HFFc6 (cell line): ENCODE results near the gene FAN1. TPM values are rescaled to one million over a fixed set of nuclear protein-coding genes. Genes with fewer than 3 reads are reported as not detected.

ENCODE experiments used
- DNase-seq: peaks from one replicate; pipeline ENCODE4 v3.0.0-alpha.2; 2018
- H3K27ac Mint-ChIP-seq: 2 replicates; pipeline ENCODE4 v1.8.0; 2020; ENCODE audit warnings: mild to moderate bottlenecking, mixed read lengths
- H3K27me3 Mint-ChIP-seq: 2 replicates; pipeline ENCODE4 v1.8.0; 2021; ENCODE audit warnings: mild to moderate bottlenecking, moderate library complexity, mixed read lengths; ENCODE audit not compliant: insufficient read depth
- H3K36me3 Mint-ChIP-seq: 2 replicates; pipeline ENCODE4 v1.8.0; 2021; ENCODE audit warnings: low read depth, mixed read lengths
- H3K4me1 Mint-ChIP-seq: 2 replicates; pipeline ENCODE4 v1.8.0; 2020; ENCODE audit warnings: low read depth, mixed read lengths
- H3K4me3 Mint-ChIP-seq: 2 replicates; pipeline ENCODE4 v1.8.0; 2020; ENCODE audit warnings: mild to moderate bottlenecking, moderate library complexity, mixed read lengths
- H3K9me3 Mint-ChIP-seq: 2 replicates; pipeline ENCODE4 v1.8.0; 2020; ENCODE audit warnings: mild to moderate bottlenecking, mixed read lengths
- total RNA-seq, 6 experiments: library from RNA; stranded (reverse); fragmentation: NEBNext Ultra II Directional; extraction: Animal tissue kit (Norgen Biotek cat#: 25700); gene quantifications; 2 replicates in 1 of 6; 3 replicates in 5 of 6; pipeline ENCODE4 v1.2.3, GENCODE V29; 2021
- TF ChIP-seq, protein P1 (sequence below): fragments of 200-600 bp; sonication (generic); IDR thresholded peaks from 2 replicates; pipeline ENCODE4 v1.5.0; 2021; ENCODE audit warnings: antibody characterized with exemption, mild to moderate bottlenecking

FAN1 gene
- total RNA-seq, 6 experiments from 2014 or later = 13.3 to 17.2 (median 14.5) TPM

DNA sequence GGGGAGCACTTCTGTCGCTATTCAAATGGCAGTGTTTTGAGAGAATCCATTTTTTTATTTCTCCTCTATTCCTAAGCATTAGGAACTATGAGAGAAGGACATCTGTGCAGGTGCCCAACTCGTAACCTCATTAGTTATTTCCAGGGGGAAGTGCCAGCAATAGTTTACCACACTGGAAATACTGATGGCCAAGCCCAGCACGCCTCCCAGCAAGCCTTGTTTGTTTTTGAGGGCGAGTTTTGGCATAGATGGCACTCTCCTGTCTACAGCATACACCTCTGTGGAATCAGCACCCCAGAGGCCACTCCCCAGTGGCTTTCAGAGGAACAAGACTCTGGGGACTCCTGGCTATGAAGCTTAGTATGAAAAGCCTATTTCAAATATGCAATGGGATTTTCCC lies 36.6 kb downstream of the FAN1 start:
- no peaks in the 10 kb centered on the region for H3K4me1 Mint-ChIP-seq
- no peak for DNase-seq
- no peaks in the 10 kb centered on the region for H3K9me3 Mint-ChIP-seq
- peaks cover 2% of the 10 kb centered on the region; the same call in 1 of the 2 replicates for H3K27me3 Mint-ChIP-seq
- TF ChIP-seq, protein P1, sequence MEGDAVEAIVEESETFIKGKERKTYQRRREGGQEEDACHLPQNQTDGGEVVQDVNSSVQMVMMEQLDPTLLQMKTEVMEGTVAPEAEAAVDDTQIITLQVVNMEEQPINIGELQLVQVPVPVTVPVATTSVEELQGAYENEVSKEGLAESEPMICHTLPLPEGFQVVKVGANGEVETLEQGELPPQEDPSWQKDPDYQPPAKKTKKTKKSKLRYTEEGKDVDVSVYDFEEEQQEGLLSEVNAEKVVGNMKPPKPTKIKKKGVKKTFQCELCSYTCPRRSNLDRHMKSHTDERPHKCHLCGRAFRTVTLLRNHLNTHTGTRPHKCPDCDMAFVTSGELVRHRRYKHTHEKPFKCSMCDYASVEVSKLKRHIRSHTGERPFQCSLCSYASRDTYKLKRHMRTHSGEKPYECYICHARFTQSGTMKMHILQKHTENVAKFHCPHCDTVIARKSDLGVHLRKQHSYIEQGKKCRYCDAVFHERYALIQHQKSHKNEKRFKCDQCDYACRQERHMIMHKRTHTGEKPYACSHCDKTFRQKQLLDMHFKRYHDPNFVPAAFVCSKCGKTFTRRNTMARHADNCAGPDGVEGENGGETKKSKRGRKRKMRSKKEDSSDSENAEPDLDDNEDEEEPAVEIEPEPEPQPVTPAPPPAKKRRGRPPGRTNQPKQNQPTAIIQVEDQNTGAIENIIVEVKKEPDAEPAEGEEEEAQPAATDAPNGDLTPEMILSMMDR = no peak
- H3K27ac Mint-ChIP-seq = no peak overlapping the region
- peaks cover 37% of the 10 kb centered on the region for H3K36me3 Mint-ChIP-seq
- no peak overlapping the region for H3K4me3 Mint-ChIP-seq

DNA sequence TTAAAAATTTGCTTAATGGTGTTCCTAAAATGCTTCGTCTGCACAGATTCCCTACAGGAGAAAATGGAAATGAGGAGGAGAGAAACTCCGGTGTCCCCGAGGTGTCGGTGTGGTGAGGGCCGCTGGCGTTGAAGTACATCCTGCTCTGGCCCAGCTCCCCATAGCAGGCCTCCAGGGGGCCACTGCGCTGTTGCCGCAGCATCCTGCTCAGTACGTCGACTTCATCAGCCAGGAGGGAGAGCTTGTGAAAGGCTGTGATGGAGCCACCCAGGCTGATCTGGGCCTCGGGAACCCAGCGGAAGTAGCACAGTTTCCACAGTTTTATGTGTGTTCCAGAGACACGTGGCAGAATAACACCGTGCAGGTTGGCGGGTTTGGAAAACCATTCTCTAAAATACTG lies 37.8 kb downstream of the FAN1 start:
- Mint-ChIP-seq H3K27ac (no peak overlapping the region; the same call in 1 of the 2 replicates), H3K36me3 (peaks cover 46% of the 10 kb centered on the region), H3K4me1 (no peaks in the 10 kb centered on the region), H3K27me3 (peaks cover 2% of the 10 kb centered on the region; the same call in 1 of the 2 replicates), H3K9me3 (no peaks in the 10 kb centered on the region), H3K4me3 (no peak overlapping the region)
- TF ChIP-seq, protein P1 = no peak
- DNase-seq = no peak

DNA sequence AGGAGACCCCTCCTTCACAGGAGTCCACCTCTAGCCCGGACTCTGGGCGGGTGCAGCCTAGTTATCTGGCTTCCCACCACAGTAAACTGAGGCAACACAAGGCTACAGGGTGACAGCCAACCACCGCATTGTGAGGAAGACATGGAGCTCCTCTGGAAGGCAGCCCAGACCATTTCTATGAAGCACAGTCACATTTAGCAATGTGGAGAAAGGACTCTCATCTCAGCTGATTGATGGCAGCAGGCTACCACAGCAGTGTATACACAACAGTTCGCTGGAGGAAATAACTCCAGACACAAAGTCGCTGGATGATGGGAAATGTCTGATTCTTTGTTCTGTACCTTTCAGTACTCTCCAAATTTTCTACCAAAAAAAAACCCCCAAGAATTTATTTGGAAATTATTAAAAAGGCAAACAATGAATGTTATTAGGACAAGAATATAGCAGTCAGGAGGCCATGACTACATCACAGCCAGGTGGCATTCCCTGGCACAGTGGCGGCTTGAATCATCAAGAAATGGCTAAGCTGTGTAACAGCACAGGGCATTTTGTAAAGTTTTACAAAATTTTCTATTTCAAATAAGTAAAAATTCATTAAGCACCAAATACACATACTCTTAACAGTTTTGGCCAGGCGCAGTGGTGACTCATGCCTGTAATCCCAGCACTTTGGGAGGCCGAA lies 40.1 kb downstream of the FAN1 start:
- Mint-ChIP-seq H3K4me1 (no peaks in the 10 kb centered on the region), H3K4me3 (no peak overlapping the region), H3K36me3 (peaks cover 55% of the 10 kb centered on the region), H3K9me3 (no peaks in the 10 kb centered on the region), H3K27me3 (0 out of 2 replicates have a peak, but pooled peaks cover 1% of the 10 kb centered on the region), H3K27ac (no peak overlapping the region)
- TF ChIP-seq, protein P1 = no peak
- no peak for DNase-seq

DNA sequence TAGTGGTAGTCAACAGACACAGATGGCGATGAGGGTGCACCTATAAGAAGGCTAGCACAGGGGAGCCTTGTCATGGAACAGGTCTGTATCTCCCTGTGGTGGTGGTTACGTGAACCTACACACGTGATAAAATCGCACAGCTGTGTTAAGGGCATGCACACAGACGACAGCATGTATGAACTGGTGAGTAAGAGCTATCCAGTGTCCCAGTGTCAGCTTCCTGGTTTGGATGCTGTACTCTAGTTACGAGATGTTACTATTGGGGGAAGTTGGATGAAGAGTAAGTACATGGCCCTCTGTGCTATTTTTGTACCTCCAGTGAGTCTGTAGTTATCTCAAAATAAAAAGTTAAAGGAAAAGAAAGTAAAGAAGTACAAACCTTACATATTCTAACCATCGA lies 49.5 kb downstream of the FAN1 start:
- peaks cover 53% of the 10 kb centered on the region for H3K4me1 Mint-ChIP-seq
- H3K9me3 Mint-ChIP-seq = no peaks in the 10 kb centered on the region

DNA sequence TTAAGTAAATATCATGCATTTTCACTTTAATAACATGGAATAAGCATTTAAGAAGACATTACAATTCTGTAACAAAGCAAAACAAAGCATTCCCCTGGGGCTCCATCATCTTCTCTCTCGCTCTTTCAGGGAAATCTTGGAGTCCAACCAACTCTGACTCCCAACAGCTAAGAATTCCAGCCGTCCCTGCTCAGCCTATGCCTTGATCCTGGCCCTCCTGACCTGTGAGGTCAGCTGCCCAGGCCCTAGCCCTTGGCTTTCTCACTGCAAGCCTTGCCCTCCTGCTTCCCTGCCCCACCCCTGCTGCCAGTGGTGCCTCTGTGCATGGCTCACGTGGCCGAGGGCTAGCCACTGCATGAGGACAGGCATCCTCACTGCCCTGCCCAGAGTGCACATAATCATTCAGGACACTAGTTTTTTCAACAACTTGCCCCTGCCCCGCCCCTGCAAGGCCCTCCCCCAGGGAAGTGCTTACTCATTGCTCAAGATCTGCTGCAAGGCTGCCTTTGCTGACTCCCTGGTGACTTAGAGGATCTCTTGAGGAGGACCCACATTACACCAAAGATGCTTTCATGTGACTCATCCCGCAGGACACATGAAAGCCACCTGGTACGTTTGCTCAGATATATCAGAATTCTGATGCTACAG lies 50.1 kb downstream of the FAN1 start:
- H3K4me3 Mint-ChIP-seq = peak overlapping the region; percentile 80
- peaks cover 58% of the 10 kb centered on the region for H3K4me1 Mint-ChIP-seq
- H3K36me3 Mint-ChIP-seq = peaks cover 70% of the 10 kb centered on the region
- peak; percentile 96 for DNase-seq
- H3K27me3 Mint-ChIP-seq = no peaks in the 10 kb centered on the region; the same call in 1 of the 2 replicates
- H3K27ac Mint-ChIP-seq = peak overlapping the region; percentile 98
- H3K9me3 Mint-ChIP-seq = no peaks in the 10 kb centered on the region
- TF ChIP-seq, protein P1 = no peak

More for the DNA sequence above, 49.5 kb downstream of the FAN1 start:
- TF ChIP-seq, protein P1 = no peak
- no peak overlapping the region for H3K4me3 Mint-ChIP-seq
- H3K27ac Mint-ChIP-seq = peak overlapping the region; percentile 98
- no peaks in the 10 kb centered on the region; the same call in 1 of the 2 replicates for H3K27me3 Mint-ChIP-seq
- H3K36me3 Mint-ChIP-seq = peaks cover 73% of the 10 kb centered on the region
- no peak for DNase-seq
